Right ventricle myocardium inferior (tissue), 1 donor: ENCODE measurements around the gene KLK6. TPM values are rescaled to one million over a fixed set of nuclear protein-coding genes. Genes with fewer than 3 reads are reported as not detected.

ENCODE experiments used
- ATAC-seq: fragments of 200-7000 bp; cut with Tn5 transposase; one replicate; pipeline ENCODE4 v1.9.1; 2020; ENCODE audit warnings: mild to moderate bottlenecking, moderate library complexity
- DNase-seq: peaks from one replicate; pipeline ENCODE4 v3.0.0; 2021; ENCODE audit errors: missing footprints
- intact Hi-C: fragments of 100-400 bp; cut with DNase I; formaldehyde crosslinking; loops from one replicate; pipeline ENCODE4 v1.11.0; 2022
- long read RNA-seq: library from polyadenylated mRNA; unstranded; transcript quantifications from one replicate; pipeline ENCODE4 v2.0.0, GENCODE V29; 2021
- total RNA-seq: library from RNA; stranded (reverse); fragmentation: NEBNext Ultra II Directional; extraction: Animal tissue kit (Norgen Biotek cat#: 25700); gene quantifications from one replicate; pipeline ENCODE4 v1.2.1, GENCODE V29; 2021
- donor health status: DM: no; HTN: yes; CAD: no; lungs with severe emphysema.

KLK6 gene
- not detected for total RNA-seq
- long read RNA-seq = 0 reads

GRCh38 chr19:50969413-50969760, at the start of gene KLK6:
Gene KLK6, minus strand, starts transcription at chr19:50969591. Its CDS starts 1,487 bp downstream, at chr19:50968104.
- DNase-seq (no peak), ATAC-seq (no peak)
- intact Hi-C loops = no loop called here

DNA sequence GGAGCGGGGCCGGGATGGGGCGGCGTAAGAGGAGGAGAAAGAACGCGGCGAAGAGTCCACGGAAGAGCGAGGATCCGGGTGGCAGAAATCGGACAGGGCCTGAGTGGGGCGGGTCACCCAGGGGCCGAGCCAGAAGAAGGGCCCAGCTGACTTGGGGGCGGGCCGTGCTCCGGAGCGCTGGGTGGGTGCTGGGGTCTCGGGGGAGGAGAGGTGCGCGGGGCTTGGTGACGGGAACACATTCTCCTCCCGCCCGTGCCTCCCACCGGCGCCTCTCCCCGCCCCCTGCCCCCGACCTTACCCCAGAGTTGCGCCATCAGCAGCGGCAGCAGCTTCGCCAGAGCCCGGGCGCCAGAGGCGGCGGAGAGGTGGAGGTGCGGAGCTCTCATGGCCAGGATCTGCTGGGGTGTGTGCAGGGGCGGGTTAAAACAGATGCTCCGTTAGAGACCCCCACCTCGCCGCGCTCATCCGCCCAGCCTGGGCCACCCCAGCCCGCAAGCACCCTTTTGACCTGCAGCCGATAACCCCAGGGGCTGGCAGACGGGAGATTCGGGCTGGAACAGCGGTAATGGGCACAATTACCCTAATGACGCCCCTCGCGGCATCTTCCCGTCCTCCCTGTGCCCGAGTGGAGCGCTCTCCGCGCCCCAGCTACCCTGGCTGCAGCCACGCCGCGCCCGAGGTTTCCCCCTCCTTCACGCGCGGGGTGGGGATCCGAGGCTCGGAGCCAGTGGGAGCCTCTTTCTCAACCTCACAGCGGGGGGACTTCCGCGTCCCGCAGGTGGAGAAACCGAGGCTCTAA, 49.6 kb upstream of the KLK6 start:
- ATAC-seq (peak; percentile 21), DNase-seq (no peak)
- intact Hi-C loops = loop anchor here (10.0 kb wide), 1 partner anchor 146 kb away; no protein-coding TSS in a partner anchor

DNA sequence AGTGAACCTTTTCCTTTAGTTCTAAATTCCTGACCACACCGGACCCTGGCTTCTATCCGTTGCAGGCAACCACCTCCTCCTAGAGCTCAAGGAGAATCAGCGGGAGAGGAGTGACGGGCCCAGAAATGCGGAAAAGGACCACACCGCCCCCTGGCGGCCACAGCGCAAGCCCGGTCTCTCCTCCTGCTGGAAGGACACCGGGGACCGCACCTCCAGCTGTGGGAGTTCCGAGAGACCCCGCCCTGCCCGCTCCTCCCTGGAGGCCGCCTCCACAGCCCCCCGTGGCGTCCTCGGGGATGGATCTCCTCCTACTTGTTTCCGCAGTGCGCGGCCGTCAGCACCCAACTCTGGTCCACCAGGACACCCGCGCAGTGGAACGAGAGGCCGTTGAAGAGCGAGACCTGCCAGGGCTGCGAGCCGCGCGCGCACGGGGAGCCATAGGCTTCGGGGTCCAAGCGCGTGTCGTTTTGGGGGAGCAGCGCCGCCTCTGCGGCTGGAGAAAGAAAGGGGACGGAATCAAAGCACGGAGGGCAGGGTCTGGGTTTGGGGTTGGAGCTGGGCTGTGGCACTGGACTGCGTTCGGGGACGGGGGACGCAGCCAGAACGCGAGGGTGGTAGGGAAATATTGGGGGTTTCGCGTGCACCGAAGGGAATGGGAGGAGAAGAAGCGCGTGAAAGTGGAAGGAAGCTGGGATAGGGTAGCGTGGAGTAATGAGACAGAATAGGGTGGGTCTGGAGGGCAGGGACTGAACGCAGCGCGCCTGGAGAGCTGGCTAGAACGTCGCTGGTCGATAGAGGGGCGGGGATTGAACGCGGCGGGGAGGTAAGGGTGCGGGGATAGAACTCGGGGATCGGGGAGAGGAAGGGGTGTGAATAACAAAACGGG, 47.6 kb upstream of the KLK6 start:
- intact Hi-C loops = loop anchor here (10.0 kb wide), 1 partner anchor 148 kb away; no protein-coding TSS in a partner anchor
- peak; percentile 21 for ATAC-seq
- no peak for DNase-seq

GRCh38 chr19:51015691-51016267, 46.4 kb upstream of the KLK6 start:
- intact Hi-C loops = loop anchor here (10.0 kb wide), 1 partner anchor 149 kb away; no protein-coding TSS in a partner anchor
- no peak for ATAC-seq
- DNase-seq = no peak

DNA sequence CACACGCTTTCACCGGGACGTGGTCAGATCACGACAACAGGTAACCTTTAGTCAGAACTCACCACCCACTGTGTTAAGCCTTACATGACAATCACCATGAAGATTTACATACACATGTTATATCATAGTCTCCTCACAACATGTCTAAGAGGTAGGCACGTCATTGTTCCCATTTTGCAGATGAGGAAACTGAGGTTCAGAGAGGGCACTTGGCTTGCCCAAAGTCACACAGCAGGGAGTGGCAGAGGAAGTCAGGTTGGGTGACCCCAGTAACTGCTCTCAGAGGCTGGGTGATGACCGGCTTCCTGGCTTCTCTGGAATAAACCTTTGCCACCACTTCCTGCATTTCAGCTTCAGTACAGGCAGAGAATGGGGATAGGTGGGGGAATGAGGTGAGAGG, 44.9 kb upstream of the KLK6 start:
- intact Hi-C loops = loop anchor here (10.0 kb wide), 1 partner anchor 151 kb away; no protein-coding TSS in a partner anchor
- DNase-seq (no peak), ATAC-seq (no peak)

GRCh38 chr19:51012661-51013190, 43.3 kb upstream of the KLK6 start:
- ATAC-seq (no peak), DNase-seq (no peak)
- intact Hi-C loops = loop anchor here (10.0 kb wide), 1 partner anchor 152 kb away; no protein-coding TSS in a partner anchor

DNA sequence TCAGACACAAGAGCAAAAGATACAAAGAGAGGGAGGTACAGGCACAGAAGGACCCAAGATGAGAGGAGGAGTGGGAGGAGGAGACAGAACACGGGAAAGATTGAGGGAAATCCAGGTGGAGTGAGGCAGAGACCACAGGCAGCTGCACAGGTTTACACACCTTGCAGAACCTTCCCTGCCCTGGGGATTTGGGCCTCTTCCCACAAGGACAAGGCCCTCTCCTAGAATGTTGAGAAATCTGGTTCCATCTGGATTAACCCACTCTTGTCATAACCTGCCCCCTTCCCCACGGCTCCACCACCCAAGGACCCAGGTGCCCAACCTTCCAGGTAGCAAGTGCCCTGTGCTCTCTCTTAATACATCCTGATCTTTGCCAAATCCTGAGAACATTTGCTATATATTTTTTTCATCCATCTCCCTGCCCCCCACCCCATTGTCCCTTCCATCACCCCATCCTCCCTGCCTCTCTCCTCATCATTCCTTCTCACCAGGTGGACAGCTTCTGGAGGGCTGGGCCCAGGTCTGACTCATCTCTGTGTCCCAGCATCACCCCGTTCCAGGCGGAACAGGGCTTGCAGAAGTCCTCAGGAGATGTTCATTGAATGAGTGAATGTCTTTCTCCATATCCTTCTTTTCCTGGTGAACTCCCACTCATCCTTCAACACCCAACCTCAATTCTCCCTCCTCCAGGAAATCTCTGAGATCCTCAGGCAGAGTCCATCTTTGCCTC, 40.8 kb upstream of the KLK6 start:
- intact Hi-C loops = loop anchor here (10.0 kb wide), 1 partner anchor 155 kb away; no protein-coding TSS in a partner anchor
- DNase-seq (no peak), ATAC-seq (no peak)

- no peak for DNase-seq
- intact Hi-C loops = no loop called here
- no peak for ATAC-seq
Measured at GRCh38 chr19:51009061-51009891, 39.9 kb upstream of the KLK6 start.

GRCh38 chr19:51007488-51007887, 38.1 kb upstream of the KLK6 start:
- intact Hi-C loops = no loop called here
- DNase-seq (no peak), ATAC-seq (no peak)

GRCh38 chr19:51006406-51006805, 37.0 kb upstream of the KLK6 start:
- ATAC-seq (no peak), DNase-seq (no peak)
- intact Hi-C loops = no loop called here

DNA sequence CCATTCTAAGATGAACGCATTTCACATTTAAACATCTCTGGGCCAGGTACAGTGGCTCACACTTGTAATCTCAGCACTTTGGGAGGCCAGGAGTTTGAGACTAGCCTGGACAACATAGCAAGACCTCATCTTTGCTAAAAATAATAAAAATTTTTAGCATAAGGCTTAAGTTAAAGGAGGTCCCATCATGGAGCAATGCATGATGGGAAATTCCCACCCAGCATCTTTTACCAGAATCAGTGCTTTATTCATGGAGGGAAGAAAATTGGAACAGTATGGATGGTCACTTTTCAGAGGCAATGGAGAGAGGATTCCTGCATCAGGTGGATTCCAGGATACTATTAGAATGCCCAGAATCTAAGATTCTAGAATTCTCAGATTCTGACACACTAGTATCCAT, 35.9 kb upstream of the KLK6 start:
- DNase-seq (no peak), ATAC-seq (no peak)
- intact Hi-C loops = no loop called here

- intact Hi-C loops = no loop called here
- no peak for ATAC-seq
Measured at GRCh38 chr19:51003316-51003715, 33.9 kb upstream of the KLK6 start.

DNA sequence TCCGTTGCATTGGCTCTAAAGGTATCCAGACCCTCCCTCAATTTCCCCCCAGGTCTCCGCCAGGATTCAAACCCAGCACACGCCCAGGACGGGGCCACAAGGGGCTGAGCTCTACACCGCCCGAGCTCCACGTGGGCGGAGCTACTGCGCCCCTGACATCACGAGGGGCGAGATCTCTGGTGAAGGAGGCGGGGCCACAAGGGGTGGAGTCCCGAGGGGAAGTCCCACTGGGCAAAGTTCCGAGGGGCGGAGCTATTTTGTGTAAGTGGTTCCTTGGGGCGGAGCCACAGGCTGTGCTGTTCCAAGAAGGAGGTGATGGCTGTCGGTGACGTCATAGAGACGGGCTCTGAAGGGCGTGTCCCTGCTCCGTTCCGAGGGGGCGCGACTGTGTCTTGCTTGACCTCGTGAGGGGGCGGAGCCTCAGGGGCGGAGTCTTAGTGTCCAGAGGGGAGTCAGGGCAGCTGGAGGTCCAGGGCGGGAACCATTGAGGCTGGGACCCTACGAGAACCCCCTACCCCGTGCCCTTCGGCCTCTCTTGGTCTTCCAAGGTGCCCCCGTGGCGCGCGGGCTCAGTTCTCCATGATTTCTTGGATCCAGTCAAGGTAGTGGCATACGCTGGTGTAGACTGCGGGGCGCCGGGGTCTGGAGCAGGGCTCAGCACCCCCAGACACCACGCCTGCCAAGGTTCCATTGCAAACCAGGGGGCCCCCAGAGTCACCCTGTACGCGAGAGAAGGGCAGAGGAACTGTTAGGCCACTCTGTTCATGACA, 33.3 kb upstream of the KLK6 start:
- intact Hi-C loops = no loop called here
- DNase-seq = no peak
- ATAC-seq = no peak

More at GRCh38 chr19:51003316-51003715, 33.9 kb upstream of the KLK6 start:
- DNase-seq = no peak

GRCh38 chr19:51002089-51002532, 32.7 kb upstream of the KLK6 start:
- no peak for DNase-seq
- intact Hi-C loops = no loop called here
- ATAC-seq = no peak

DNA sequence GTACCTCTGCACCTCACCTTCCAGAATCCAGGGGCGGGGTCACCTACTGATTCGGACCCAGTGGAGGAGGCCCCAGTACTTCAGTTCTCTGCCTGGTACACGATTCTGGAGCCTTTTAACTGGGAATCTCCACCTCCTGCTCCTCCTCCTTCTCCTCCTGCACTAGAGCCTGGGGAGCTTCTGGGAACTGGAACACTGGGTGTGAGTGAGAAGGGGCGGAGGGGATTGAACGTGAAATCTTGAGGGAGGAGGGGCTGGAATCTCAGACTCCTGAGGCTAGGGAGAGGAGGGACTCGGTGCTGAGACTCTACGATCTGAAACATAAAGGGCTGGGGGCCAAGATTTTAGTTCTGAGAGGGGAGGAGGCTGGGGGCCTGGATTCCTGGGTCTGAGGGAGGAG, 32.1 kb upstream of the KLK6 start, which contains the start of gene KLK8:
KLK8 (minus strand) TSS at position 90 of the 400 bp plus-strand sequence. CDS start 437 bp downstream, outside the sequence.
- intact Hi-C loops = no loop called here
- no peak for DNase-seq
- no peak for ATAC-seq

DNA sequence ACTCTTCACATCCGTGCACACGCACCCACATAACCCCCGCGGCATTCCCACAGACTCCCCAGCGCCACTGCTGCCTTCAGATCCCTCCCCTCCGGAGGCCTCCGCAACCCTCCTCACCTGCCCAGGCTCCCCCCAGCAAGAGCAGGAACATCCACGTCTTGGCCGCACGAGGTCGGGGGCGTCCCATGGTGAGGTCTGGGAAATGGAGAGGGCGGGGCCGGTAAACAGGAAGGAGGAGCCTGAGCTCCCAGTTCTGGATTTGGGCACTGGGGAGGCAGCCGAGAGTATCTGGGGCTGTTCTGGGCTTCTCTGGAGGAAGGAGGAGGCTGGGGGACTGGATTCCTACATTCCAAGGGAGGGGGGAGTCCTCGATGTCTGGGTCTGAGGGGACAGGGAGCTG, 31.6 kb upstream of the KLK6 start:
- no peak for ATAC-seq
- intact Hi-C loops = no loop called here
- no peak for DNase-seq

GRCh38 chr19:51000426-51000825, 31.0 kb upstream of the KLK6 start:
- no peak for DNase-seq
- ATAC-seq = no peak
- intact Hi-C loops = no loop called here
